NB4 (cell line): ENCODE results near the gene LYPD8.
A peak's percentile ranks its signal among the peaks of the same experiment; 100 is the strongest.

ENCODE experiments used
- DNase-seq: peaks from one replicate; pipeline ENCODE4 v3.0.0; 2010; ENCODE audit warnings: low read depth
- H3K4me3 ChIP-seq: one replicate; pipeline ENCODE4 v1.5.1; 2011; ENCODE audit warnings: mild to moderate bottlenecking, low read depth, low read length, moderate library complexity
- CTCF ChIP-seq: IDR thresholded peaks from one replicate; pipeline ENCODE4 v1.5.1; 2012; ENCODE audit warnings: low read depth, low read length
- MAX ChIP-seq: IDR thresholded peaks from 2 replicates; pipeline ENCODE4 v1.6.1; 2011; ENCODE audit warnings: low read depth, low read length
- MYC ChIP-seq: IDR thresholded peaks from 2 replicates; pipeline ENCODE4 v1.6.1; 2011; ENCODE audit warnings: low read depth, low read length
- POLR2A ChIP-seq: IDR thresholded peaks from 2 replicates; pipeline ENCODE4 v1.6.1; 2011; ENCODE audit warnings: mild to moderate bottlenecking; ENCODE audit not compliant: insufficient read length; ENCODE audit errors: extremely low read depth

Gene LYPD8

GRCh38 chr1:248704606-248705005 lies 51.0 kb downstream of the LYPD8 start:
- H3K4me3 ChIP-seq, result no peak overlapping the region
- no peak for DNase-seq
- TF ChIP-seq POLR2A (no peak), MYC (no peak), MAX (no peak), CTCF (no peak)

- H3K4me3 ChIP-seq, result no peak overlapping the region
- DNase-seq, result no peak
Observed at GRCh38 chr1:248703674-248704073, 51.9 kb downstream of the LYPD8 start.

GRCh38 chr1:248702714-248703113 lies 52.8 kb downstream of the LYPD8 start, which contains the start of gene OR14I1:
OR14I1 (minus strand) TSS chr1:248702766.
- no peak for TF ChIP-seq MAX
- no peak for DNase-seq
- H3K4me3 ChIP-seq, result no peak within 1 kb of the TSS

More at GRCh38 chr1:248703674-248704073, 51.9 kb downstream of the LYPD8 start:
- TF ChIP-seq MYC (no peak), CTCF (no peak), POLR2A (no peak), MAX (no peak)

GRCh38 chr1:248699099-248699498 lies 56.5 kb downstream of the LYPD8 start:
- no peak for DNase-seq
- TF ChIP-seq MAX (no peak), POLR2A (no peak), CTCF (no peak), MYC (no peak)
- H3K4me3 ChIP-seq, result no peak overlapping the region

GRCh38 chr1:248697907-248698306 lies 57.7 kb downstream of the LYPD8 start:
- no peak overlapping the region for H3K4me3 ChIP-seq
- TF ChIP-seq MAX, result no peak
- no peak for TF ChIP-seq POLR2A
- no peak for TF ChIP-seq CTCF
- no peak for TF ChIP-seq MYC
- no peak for DNase-seq

- TF ChIP-seq MAX (no peak), POLR2A (no peak), CTCF (no peak), MYC (no peak)
- H3K4me3 ChIP-seq, result no peak overlapping the region
- DNase-seq, result peak; percentile 17
Observed at GRCh38 chr1:248696774-248697173, 58.8 kb downstream of the LYPD8 start.
